Measurements from ENCODE around the gene CYBC1.

DNA sequence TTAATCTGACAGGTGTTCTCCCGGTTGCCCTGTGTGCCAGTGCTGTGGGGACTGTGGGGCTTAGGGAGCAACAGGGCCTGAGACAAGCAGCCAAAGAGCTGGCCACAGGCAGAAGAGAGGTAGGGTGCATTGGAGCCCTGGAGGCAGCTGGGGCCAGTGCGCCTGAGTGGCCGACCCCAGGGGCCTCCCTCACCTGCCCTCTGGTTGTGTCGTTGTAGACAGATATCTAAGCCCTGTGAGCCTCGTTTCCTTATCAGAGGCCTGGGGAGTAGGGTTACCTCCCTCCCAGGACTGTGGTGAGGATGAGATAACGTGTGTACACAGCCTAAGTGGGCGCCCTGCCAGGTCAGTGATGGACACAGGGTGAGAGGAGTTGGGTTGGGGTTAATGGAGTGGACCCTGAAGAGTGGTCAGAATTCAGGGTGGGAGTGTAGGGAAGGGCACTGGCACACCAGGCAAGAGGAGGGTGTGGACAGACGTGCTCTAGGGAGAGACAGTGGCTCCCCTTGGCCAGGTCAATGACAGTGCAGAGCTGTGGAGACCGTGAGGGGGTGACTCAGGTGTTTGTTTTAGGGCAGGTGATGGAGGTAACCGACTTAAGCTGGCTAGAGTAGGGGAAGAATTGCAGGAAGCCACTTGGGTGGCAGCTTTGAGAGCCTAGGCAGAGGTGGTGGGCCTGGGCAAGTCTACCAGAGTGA, 11.4 kb upstream of the CYBC1 start:
- no peak for TF ChIP-seq CTCF (IDR thresholded peaks at IDR 0.05)
- no peak for TF ChIP-seq POLR2A (IDR thresholded peaks at IDR 0.05)
